ENCODE data around the gene MMP27.
"Not testable (repeated sequence)": the region's sequence is repeated elsewhere in the genome, so short reads cannot be mapped to it uniquely, and the experiment has no call there.

MMP27 gene

GRCh38 chr11:102733232-102733875 is 27.8 kb upstream of the MMP27 start:
- DNase-seq: peak; percentile 82
- TF ChIP-seq CTCF (IDR thresholded peaks at IDR 0.05; ENCODE audit: low read depth, low read length): peak; percentile 78
- Histone ChIP-seq H3K27ac (no peak overlapping the region), H3K9me3 (ENCODE audit: severe bottlenecking) (no peaks in the 10 kb centered on the region), H3K36me3 (no peaks in the 10 kb centered on the region), H3K4me3 (ENCODE audit: low read depth, low read length) (no peak overlapping the region), H3K27me3 (ENCODE audit: insufficient read depth, low read depth, severe bottlenecking) (no peaks in the 10 kb centered on the region)

GRCh38 chr11:102730944-102731343 is 25.4 kb upstream of the MMP27 start:
- not testable (repeated sequence) for H3K4me3 ChIP-seq (ENCODE audit: low read depth, low read length); H3K27ac ChIP-seq; H3K9me3 ChIP-seq (ENCODE audit: severe bottlenecking); DNase-seq; H3K36me3 ChIP-seq; H3K27me3 ChIP-seq (ENCODE audit: insufficient read depth, low read depth, severe bottlenecking)

GRCh38 chr11:102729849-102730815 is 24.6 kb upstream of the MMP27 start:
- Histone ChIP-seq H3K36me3 (no peaks in the 10 kb centered on the region), H3K4me3 (ENCODE audit: low read depth, low read length) (no peak overlapping the region), H3K27ac (no peak overlapping the region), H3K9me3 (ENCODE audit: severe bottlenecking) (no peaks in the 10 kb centered on the region), H3K27me3 (ENCODE audit: insufficient read depth, low read depth, severe bottlenecking) (no peaks in the 10 kb centered on the region)
- no peak for DNase-seq
- no peak for TF ChIP-seq CTCF (IDR thresholded peaks at IDR 0.05; ENCODE audit: low read depth, low read length)

GRCh38 chr11:102727890-102728289 is 22.3 kb upstream of the MMP27 start:
- TF ChIP-seq CTCF (IDR thresholded peaks at IDR 0.05; ENCODE audit: low read depth, low read length): no peak
- Histone ChIP-seq H3K9me3 (ENCODE audit: severe bottlenecking) (no peaks in the 10 kb centered on the region), H3K27me3 (ENCODE audit: insufficient read depth, low read depth, severe bottlenecking) (no peaks in the 10 kb centered on the region), H3K27ac (no peak overlapping the region), H3K36me3 (no peaks in the 10 kb centered on the region), H3K4me3 (ENCODE audit: low read depth, low read length) (no peak overlapping the region)
- DNase-seq: no peak

GRCh38 chr11:102724904-102725500 is 19.4 kb upstream of the MMP27 start, which contains the start of gene MMP8:
MMP8 (minus strand) TSS chr11:102724954; CDS start chr11:102724855, 99 bp downstream.
- TF ChIP-seq CTCF (IDR thresholded peaks at IDR 0.05; ENCODE audit: low read depth, low read length): no peak
- Histone ChIP-seq H3K27me3 (ENCODE audit: insufficient read depth, low read depth, severe bottlenecking) (no peaks in the 10 kb centered on the region), H3K27ac (no peak within 1 kb of the TSS), H3K9me3 (ENCODE audit: severe bottlenecking) (no peaks in the 10 kb centered on the region), H3K4me3 (ENCODE audit: low read depth, low read length) (no peak within 1 kb of the TSS), H3K36me3 (no peaks in the 10 kb centered on the region)
- DNase-seq: no peak

GRCh38 chr11:102722821-102723220 is 17.3 kb upstream of the MMP27 start:
- TF ChIP-seq CTCF (IDR thresholded peaks at IDR 0.05; ENCODE audit: low read depth, low read length): no peak
- no peak for DNase-seq

More at GRCh38 chr11:102722821-102723220, 17.3 kb upstream of the MMP27 start:
- no peak overlapping the region for H3K4me3 ChIP-seq (ENCODE audit: low read depth, low read length)
- no peak overlapping the region for H3K27ac ChIP-seq
- no peaks in the 10 kb centered on the region for H3K9me3 ChIP-seq (ENCODE audit: severe bottlenecking)
- no peaks in the 10 kb centered on the region for H3K27me3 ChIP-seq (ENCODE audit: insufficient read depth, low read depth, severe bottlenecking)
- no peaks in the 10 kb centered on the region for H3K36me3 ChIP-seq

All from WERI-Rb-1 (cell line).